Hepatocyte (in vitro differentiated cells): ENCODE results near the gene LCN12. TPM values are rescaled to one million over a fixed set of nuclear protein-coding genes. Genes with fewer than 3 reads are reported as not detected.

Experiments
- DNase-seq: peaks from one replicate; pipeline ENCODE4 v3.0.0-alpha.2; 2016; ENCODE audit warnings: low spot score
- H2AFZ ChIP-seq: fragments of 200-600 bp; sonication (generic); 2 replicates; pipeline ENCODE4 v1.6.0; 2016; ENCODE audit warnings: antibody characterized with exemption, mild to moderate bottlenecking
- H3K27ac ChIP-seq: fragments of 200-600 bp; sonication (generic); 2 replicates; pipeline ENCODE4 v1.5.1; 2016; ENCODE audit warnings: mild to moderate bottlenecking
- H3K27me3 ChIP-seq: fragments of 200-600 bp; sonication (generic); 2 replicates; pipeline ENCODE4 v1.6.1; 2016
- H3K36me3 ChIP-seq: fragments of 200-600 bp; sonication (generic); replicated peaks from 2 replicates; pipeline ENCODE4 v1.5.1; 2016; ENCODE audit warnings: low read depth; ENCODE audit not compliant: insufficient read depth
- H3K4me1 ChIP-seq: fragments of 200-600 bp; sonication (generic); 2 replicates; pipeline ENCODE4 v1.5.1; 2016; ENCODE audit warnings: mild to moderate bottlenecking, moderate library complexity; ENCODE audit not compliant: insufficient read depth
- H3K4me2 ChIP-seq: fragments of 200-600 bp; sonication (generic); 2 replicates; pipeline ENCODE4 v1.6.0; 2016
- H3K4me3 ChIP-seq: fragments of 200-600 bp; sonication (generic); 2 replicates; pipeline ENCODE4 v1.5.1; 2016; ENCODE audit warnings: mild to moderate bottlenecking
- H3K79me2 ChIP-seq: fragments of 200-600 bp; sonication (generic); 2 replicates; pipeline ENCODE4 v1.6.0; 2017; ENCODE audit warnings: mild to moderate bottlenecking
- H3K9me2 ChIP-seq: fragments of 200-600 bp; sonication (generic); replicated peaks from 2 replicates; pipeline ENCODE4 v1.6.0; 2017; ENCODE audit warnings: mild to moderate bottlenecking; ENCODE audit not compliant: insufficient read depth
- H3K9me3 ChIP-seq: fragments of 200-600 bp; sonication (generic); 2 replicates; pipeline ENCODE4 v1.5.1; 2016; ENCODE audit warnings: low read depth, mild to moderate bottlenecking
- H4K20me1 ChIP-seq: fragments of 200-600 bp; sonication (generic); 2 replicates; pipeline ENCODE4 v1.6.0; 2016; ENCODE audit warnings: mild to moderate bottlenecking; ENCODE audit not compliant: insufficient read depth, poor library complexity, severe bottlenecking
- EZH2 ChIP-seq: fragments of 200-600 bp; sonication (generic); IDR thresholded peaks from 2 replicates; pipeline ENCODE4 v1.6.1; 2016; ENCODE audit warnings: antibody characterized with exemption, mild to moderate bottlenecking, borderline replicate concordance
- EZH2phosphoT487 ChIP-seq: fragments of 200-600 bp; sonication (generic); IDR thresholded peaks from one replicate; pipeline ENCODE4 v1.6.1; 2018; ENCODE audit warnings: antibody characterized with exemption, mild to moderate bottlenecking, low read depth, moderate library complexity; ENCODE audit not compliant: unreplicated experiment, severe bottlenecking
- WGBS: methylation state at CpG from one replicate; pipeline ENCODE4 v1.1.6; 2016; ENCODE audit warnings: low lambda C conversion rate; ENCODE audit errors: missing lambda C conversion rate; 5-methylcytosine and 5-hydroxymethylcytosine counted together
- polyA plus RNA-seq: library from polyadenylated mRNA; unstranded; fragments of >200 nt; fragmentation: Nextera tagmentation; extraction: Ambion mirVana; gene quantifications from 2 replicates; pipeline ENCODE4 v1.2.1, GENCODE V29; 2016
- total RNA-seq: library from RNA; depleted of rRNA; stranded (reverse); fragments of >200 nt; gene quantifications from 2 replicates; pipeline ENCODE4 v1.2.3, GENCODE V29; 2014
- TF ChIP-seq, protein P1 (sequence below): fragments of 200-600 bp; sonication (generic); IDR thresholded peaks from 2 replicates; pipeline ENCODE4 v1.5.1; 2016; ENCODE audit warnings: antibody characterized with exemption, mild to moderate bottlenecking; ENCODE audit not compliant: poor library complexity

LCN12 gene
- total and polyA plus RNA-seq, 2 experiments from 2014 or later, result 4.1 to 27.4 TPM

DNA sequence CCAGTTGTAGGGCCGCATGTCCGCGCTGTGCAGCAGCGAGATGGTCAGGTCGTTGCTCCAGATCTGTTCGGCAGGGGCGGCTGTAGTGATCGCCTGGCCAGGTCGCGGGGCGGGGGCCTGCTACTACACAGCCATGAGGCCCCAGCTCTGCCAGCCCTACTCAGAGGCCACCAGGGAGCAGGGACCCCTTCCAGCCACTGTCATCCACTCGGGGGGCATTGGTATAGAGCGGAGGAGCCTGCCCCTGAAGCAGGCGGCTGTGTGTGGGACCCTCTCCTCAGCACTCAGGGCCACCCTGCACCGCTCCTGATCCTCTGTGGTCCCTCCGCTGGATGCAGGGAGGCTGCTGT lies 9.2 kb upstream of the LCN12 start:
- Histone ChIP-seq H3K4me2 (peak overlapping the region; percentile 98), H3K36me3 (no peaks in the 10 kb centered on the region), H3K4me1 (peaks cover 12% of the 10 kb centered on the region), H2AFZ (no peak overlapping the region), H3K79me2 (peaks cover 24% of the 10 kb centered on the region), H3K27ac (no peak overlapping the region), H3K27me3 (no peaks in the 10 kb centered on the region), H3K9me3 (no peaks in the 10 kb centered on the region), H3K9me2 (no peaks in the 10 kb centered on the region), H3K4me3 (no peak overlapping the region), H4K20me1 (peaks cover 4% of the 10 kb centered on the region)
- TF ChIP-seq EZH2phosphoT487, result no peak
- TF ChIP-seq, protein P1, sequence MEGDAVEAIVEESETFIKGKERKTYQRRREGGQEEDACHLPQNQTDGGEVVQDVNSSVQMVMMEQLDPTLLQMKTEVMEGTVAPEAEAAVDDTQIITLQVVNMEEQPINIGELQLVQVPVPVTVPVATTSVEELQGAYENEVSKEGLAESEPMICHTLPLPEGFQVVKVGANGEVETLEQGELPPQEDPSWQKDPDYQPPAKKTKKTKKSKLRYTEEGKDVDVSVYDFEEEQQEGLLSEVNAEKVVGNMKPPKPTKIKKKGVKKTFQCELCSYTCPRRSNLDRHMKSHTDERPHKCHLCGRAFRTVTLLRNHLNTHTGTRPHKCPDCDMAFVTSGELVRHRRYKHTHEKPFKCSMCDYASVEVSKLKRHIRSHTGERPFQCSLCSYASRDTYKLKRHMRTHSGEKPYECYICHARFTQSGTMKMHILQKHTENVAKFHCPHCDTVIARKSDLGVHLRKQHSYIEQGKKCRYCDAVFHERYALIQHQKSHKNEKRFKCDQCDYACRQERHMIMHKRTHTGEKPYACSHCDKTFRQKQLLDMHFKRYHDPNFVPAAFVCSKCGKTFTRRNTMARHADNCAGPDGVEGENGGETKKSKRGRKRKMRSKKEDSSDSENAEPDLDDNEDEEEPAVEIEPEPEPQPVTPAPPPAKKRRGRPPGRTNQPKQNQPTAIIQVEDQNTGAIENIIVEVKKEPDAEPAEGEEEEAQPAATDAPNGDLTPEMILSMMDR, result no peak
- TF ChIP-seq EZH2, result no peak
- no peak for DNase-seq
- 98% methylated on average over 15 of the region's 16 CpGs for WGBS

DNA sequence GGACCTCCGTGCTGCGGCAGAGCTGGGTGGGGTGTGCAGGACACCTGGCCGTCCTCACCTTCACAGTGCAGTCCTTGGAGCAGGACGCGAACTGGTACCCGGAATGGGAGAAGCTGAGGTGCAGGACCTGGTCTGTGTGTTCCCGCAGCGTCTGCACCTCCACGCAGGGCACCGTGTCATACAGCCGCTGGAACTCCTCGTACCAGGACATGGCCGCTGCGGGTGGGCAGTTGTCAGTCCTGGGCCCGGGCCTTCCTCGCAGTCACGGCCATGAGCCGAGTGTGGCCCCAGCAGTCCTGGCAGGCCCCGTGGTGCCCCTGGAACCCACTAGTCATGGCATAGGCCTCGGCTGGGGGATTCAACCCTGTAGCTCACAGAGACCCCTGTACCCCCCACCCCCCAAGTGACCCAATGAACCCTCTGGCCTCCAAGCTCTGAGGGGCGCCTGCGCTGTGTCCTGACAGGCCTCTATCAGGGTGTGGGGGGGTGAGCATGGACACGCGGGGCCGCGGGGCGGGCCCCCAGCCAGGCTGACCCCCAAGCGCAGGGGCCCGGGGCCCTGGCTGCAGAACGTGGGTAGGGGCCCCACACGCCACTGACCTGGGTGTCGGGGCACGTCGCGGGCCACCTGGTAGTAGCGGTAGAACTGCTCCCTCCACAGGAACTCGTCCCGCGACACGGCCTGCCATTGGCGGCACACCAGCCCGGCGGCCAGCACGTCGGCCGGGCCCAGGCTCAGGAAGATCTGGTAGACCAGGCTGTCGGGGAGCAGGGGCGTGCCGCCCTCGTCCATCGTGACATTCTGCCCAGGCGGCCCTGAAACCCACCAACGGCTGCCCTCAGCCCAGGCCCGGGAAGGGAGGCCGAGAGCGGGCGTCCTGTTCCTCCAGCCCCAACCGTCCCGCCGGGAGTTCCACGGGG lies 8.5 kb upstream of the LCN12 start:
- peaks cover 24% of the 10 kb centered on the region for H3K79me2 ChIP-seq
- H2AFZ ChIP-seq, result peak overlapping the region; percentile 41
- peaks cover 4% of the 10 kb centered on the region for H4K20me1 ChIP-seq
- no peaks in the 10 kb centered on the region for H3K9me3 ChIP-seq
- peak; percentile 64 for DNase-seq
- H3K9me2 ChIP-seq, result no peaks in the 10 kb centered on the region
- H3K4me3 ChIP-seq, result peak overlapping the region; percentile 80
- H3K36me3 ChIP-seq, result no peaks in the 10 kb centered on the region
- 28% methylated on average over 54 of the region's 61 CpGs for WGBS
- H3K4me2 ChIP-seq, result peak overlapping the region; percentile 98
- TF ChIP-seq, protein P1, result no peak
- TF ChIP-seq EZH2phosphoT487, result no peak
- TF ChIP-seq EZH2, result no peak
- no peaks in the 10 kb centered on the region for H3K27me3 ChIP-seq
- peaks cover 12% of the 10 kb centered on the region for H3K4me1 ChIP-seq
- H3K27ac ChIP-seq, result peak overlapping the region; percentile 95

DNA sequence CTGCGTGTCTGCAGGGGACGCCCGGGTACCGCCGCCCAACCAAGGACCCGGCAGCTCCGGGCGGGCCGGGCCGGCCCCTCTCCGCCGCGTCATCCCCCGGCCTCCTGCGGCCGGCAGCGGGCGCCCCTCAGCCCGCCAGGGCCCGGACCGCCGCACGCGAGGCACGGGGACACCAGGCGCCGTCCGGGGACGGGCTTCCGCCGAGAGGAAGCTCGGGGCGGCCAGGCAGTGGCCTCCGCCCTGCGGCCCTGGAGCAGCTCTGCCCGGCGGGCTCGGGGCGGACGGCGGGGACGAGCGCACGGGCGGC lies 7.9 kb upstream of the LCN12 start:
- H3K79me2 ChIP-seq, result peaks cover 24% of the 10 kb centered on the region
- WGBS, result 2% methylated on average over 11 of the region's 45 CpGs
- peak overlapping the region; percentile 41 for H2AFZ ChIP-seq
- no peaks in the 10 kb centered on the region for H3K36me3 ChIP-seq
- peak overlapping the region; percentile 80 for H3K4me3 ChIP-seq
- H3K9me2 ChIP-seq, result no peaks in the 10 kb centered on the region
- DNase-seq, result peak; percentile 86
- H3K27me3 ChIP-seq, result no peaks in the 10 kb centered on the region
- peaks cover 4% of the 10 kb centered on the region for H4K20me1 ChIP-seq
- H3K27ac ChIP-seq, result peak overlapping the region; percentile 95
- no peaks in the 10 kb centered on the region for H3K9me3 ChIP-seq
- TF ChIP-seq, protein P1, result peak; percentile 9
- TF ChIP-seq EZH2phosphoT487, result no peak
- H3K4me2 ChIP-seq, result peak overlapping the region; percentile 98
- H3K4me1 ChIP-seq, result peaks cover 17% of the 10 kb centered on the region
